HL-60 (cell line): ENCODE results near the gene WNT11.

Experiments
- DNase-seq, 2 experiments: peaks; one replicate each; pipeline ENCODE4 v3.0.0-alpha.2; 2010 to 2020; ENCODE audit warnings: low read depth in 1 of 2, low spot score in 1 of 2
- H3K27ac ChIP-seq: fragments of 250-450 bp; sonication (Bioruptor Pico); replicated peaks from 2 replicates; pipeline ENCODE4 v1.5.1; 2020; ENCODE audit warnings: mild to moderate bottlenecking, moderate library complexity
- H3K27me3 ChIP-seq: fragments of 250-450 bp; sonication (Bioruptor Pico); 2 replicates; pipeline ENCODE4 v1.5.1; 2021; ENCODE audit warnings: mild to moderate bottlenecking, moderate library complexity; ENCODE audit not compliant: insufficient read depth, poor library complexity, severe bottlenecking
- H3K4me3 ChIP-seq: replicated peaks from 2 replicates; pipeline ENCODE4 v1.5.1; 2011; ENCODE audit warnings: mild to moderate bottlenecking, control low read depth, low read length; ENCODE audit not compliant: insufficient read depth
- CTCF ChIP-seq: IDR thresholded peaks from one replicate; pipeline ENCODE4 v1.5.1; 2011; ENCODE audit warnings: low read length, control low read depth, inconsistent platforms; ENCODE audit not compliant: insufficient read depth
- GABPA ChIP-seq: IDR thresholded peaks from 2 replicates; pipeline ENCODE4 v1.6.1; 2012; ENCODE audit warnings: low read depth
- POLR2AphosphoS5 ChIP-seq: IDR thresholded peaks from 2 replicates; pipeline ENCODE4 v1.6.1; 2012; ENCODE audit warnings: low read depth
- REST ChIP-seq: IDR thresholded peaks from 2 replicates; pipeline ENCODE4 v1.6.1; 2012; ENCODE audit warnings: low read depth; ENCODE audit not compliant: insufficient replicate concordance
- SPI1 ChIP-seq: IDR thresholded peaks from 2 replicates; pipeline ENCODE4 v1.6.1; 2012; ENCODE audit warnings: low read depth, mild to moderate bottlenecking, borderline replicate concordance

Gene WNT11

GRCh38 chr11:76149713-76150112 is 56.6 kb downstream of the WNT11 start:
- DNase-seq, result no peak
- Histone ChIP-seq H3K4me3 (no peak overlapping the region), H3K27ac (no peak overlapping the region), H3K27me3 (no peaks in the 10 kb centered on the region)
- TF ChIP-seq GABPA, result no peak
- TF ChIP-seq REST, result no peak
- TF ChIP-seq SPI1, result no peak
- TF ChIP-seq POLR2AphosphoS5, result no peak
- no peak for TF ChIP-seq CTCF

GRCh38 chr11:76148941-76149613 is 57.2 kb downstream of the WNT11 start:
- H3K27ac ChIP-seq, result no peak overlapping the region
- H3K27me3 ChIP-seq, result no peaks in the 10 kb centered on the region
- H3K4me3 ChIP-seq, result no peak overlapping the region
- TF ChIP-seq GABPA (no peak), CTCF (no peak), SPI1 (no peak), REST (no peak), POLR2AphosphoS5 (no peak)
- no peak for DNase-seq

GRCh38 chr11:76148231-76148630 is 58.1 kb downstream of the WNT11 start:
- Histone ChIP-seq H3K27ac (no peak overlapping the region), H3K4me3 (no peak overlapping the region), H3K27me3 (no peaks in the 10 kb centered on the region)
- TF ChIP-seq CTCF (no peak), REST (no peak), SPI1 (no peak), GABPA (no peak), POLR2AphosphoS5 (no peak)
- DNase-seq, result no peak
